ENCODE data around the gene FLNB. TPM values are rescaled to one million over a fixed set of nuclear protein-coding genes. Genes with fewer than 3 reads are reported as not detected.

Gene FLNB
- polyA plus RNA-seq, 1 donor from 2014 or later = 10.3 TPM

DNA sequence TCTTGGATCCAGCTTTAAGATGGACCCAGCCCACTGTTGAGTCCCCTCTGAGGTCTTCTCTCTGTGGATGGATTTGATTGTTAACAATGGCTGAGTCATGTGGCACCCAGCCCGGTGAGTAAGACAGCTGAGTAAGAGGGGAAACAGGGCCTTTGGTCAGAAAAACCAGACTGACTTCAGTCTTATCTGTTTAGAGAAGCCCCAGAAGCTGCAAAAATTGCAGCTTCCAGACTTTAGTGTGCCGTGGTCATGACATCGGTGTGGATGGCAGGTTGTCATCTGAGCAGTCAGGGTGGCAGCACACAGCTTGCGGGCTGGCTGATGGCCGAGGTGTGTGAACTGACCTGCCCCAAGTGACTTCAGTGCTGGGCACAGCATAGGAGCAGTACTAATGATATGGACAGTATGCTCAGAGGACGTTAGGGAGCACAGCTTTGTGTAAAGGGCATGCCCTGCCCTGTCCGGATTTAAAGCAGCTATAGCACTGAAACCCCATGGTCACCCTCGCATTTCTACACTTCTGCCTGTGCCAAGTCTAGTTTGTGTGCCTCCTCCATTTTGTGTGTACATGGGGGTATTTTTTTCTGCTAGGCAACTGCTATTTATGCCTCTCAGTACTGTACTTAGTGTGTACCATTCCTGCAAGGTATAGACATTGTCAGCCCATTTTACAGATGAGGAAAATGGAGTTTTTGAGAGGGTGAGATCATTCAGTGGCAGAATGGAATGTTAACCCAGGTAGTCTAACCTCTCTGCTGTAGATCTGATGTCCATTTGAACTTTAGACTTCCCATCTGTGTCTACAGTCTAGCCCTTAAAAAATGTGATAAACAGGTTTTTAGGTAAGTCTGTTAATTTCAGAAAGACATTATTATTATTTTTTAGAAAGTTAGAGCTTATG, 44.4 kb downstream of the FLNB start:
- no peak overlapping the region for H3K9ac ChIP-seq (ENCODE audit: low read length)

DNA sequence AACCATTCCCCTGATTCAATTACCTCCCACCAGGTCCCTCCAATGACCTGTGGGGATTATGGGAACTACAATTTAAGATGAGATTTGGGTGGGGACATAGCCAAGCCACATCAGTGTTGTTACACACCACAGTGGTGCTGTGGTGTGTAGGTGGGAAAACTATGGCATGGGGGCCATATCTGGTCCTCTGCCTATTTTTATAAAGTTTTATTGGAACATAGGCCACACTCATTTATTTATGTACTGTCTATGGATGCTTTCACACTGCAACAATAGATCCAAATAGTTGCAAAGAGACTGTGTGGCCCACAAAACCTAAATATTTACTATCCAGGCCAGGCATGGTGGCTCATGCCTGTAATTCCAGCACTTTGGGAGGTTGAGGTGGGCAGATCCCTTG, 46.4 kb downstream of the FLNB start:
- Histone ChIP-seq H3K36me3 (ENCODE audit: insufficient read depth, low read length) (no peaks in the 10 kb centered on the region), H3K27me3 (ENCODE audit: insufficient read depth, low read depth, low read length) (no peaks in the 10 kb centered on the region), H3K9ac (ENCODE audit: low read length) (no peak overlapping the region), H3K9me2 (ENCODE audit: insufficient read depth, low read length) (no peaks in the 10 kb centered on the region), H3F3A (ENCODE audit: insufficient read depth, low read length, poor library complexity, severe bottlenecking) (no peaks in the 10 kb centered on the region), H3K9me3 (ENCODE audit: low read length) (no peaks in the 10 kb centered on the region), H3K79me2 (replicated peaks; ENCODE audit: insufficient read depth, low read length) (no peaks in the 10 kb centered on the region), H3K4me2 (ENCODE audit: low read length) (no peak overlapping the region), H3K4me3 (ENCODE audit: low read length) (no peak overlapping the region), H2AFZ (ENCODE audit: low read depth, low read length) (no peak overlapping the region), H3K27ac (ENCODE audit: low read length) (no peak overlapping the region), H4K20me1 (ENCODE audit: insufficient read depth) (no peaks in the 10 kb centered on the region)
- TF ChIP-seq EZH2 (IDR thresholded peaks at IDR 0.05; ENCODE audit: borderline replicate concordance, insufficient read depth, low read length, poor library complexity, severe bottlenecking) (no peak), MXI1 (conservative IDR thresholded peaks at IDR 0.05; ENCODE audit: poor library complexity, severe bottlenecking) (no peak), TAF1 (IDR thresholded peaks at IDR 0.05; ENCODE audit: low read depth) (no peak), SMC3 (conservative IDR thresholded peaks at IDR 0.05; ENCODE audit: poor library complexity) (no peak), POLR2AphosphoS5 (IDR thresholded peaks at IDR 0.05) (no peak)
- TF ChIP-seq, protein P1, sequence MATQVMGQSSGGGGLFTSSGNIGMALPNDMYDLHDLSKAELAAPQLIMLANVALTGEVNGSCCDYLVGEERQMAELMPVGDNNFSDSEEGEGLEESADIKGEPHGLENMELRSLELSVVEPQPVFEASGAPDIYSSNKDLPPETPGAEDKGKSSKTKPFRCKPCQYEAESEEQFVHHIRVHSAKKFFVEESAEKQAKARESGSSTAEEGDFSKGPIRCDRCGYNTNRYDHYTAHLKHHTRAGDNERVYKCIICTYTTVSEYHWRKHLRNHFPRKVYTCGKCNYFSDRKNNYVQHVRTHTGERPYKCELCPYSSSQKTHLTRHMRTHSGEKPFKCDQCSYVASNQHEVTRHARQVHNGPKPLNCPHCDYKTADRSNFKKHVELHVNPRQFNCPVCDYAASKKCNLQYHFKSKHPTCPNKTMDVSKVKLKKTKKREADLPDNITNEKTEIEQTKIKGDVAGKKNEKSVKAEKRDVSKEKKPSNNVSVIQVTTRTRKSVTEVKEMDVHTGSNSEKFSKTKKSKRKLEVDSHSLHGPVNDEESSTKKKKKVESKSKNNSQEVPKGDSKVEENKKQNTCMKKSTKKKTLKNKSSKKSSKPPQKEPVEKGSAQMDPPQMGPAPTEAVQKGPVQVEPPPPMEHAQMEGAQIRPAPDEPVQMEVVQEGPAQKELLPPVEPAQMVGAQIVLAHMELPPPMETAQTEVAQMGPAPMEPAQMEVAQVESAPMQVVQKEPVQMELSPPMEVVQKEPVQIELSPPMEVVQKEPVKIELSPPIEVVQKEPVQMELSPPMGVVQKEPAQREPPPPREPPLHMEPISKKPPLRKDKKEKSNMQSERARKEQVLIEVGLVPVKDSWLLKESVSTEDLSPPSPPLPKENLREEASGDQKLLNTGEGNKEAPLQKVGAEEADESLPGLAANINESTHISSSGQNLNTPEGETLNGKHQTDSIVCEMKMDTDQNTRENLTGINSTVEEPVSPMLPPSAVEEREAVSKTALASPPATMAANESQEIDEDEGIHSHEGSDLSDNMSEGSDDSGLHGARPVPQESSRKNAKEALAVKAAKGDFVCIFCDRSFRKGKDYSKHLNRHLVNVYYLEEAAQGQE (IDR thresholded peaks at IDR 0.05; ENCODE audit: borderline replicate concordance) = no peak
- TF ChIP-seq, protein P2, sequence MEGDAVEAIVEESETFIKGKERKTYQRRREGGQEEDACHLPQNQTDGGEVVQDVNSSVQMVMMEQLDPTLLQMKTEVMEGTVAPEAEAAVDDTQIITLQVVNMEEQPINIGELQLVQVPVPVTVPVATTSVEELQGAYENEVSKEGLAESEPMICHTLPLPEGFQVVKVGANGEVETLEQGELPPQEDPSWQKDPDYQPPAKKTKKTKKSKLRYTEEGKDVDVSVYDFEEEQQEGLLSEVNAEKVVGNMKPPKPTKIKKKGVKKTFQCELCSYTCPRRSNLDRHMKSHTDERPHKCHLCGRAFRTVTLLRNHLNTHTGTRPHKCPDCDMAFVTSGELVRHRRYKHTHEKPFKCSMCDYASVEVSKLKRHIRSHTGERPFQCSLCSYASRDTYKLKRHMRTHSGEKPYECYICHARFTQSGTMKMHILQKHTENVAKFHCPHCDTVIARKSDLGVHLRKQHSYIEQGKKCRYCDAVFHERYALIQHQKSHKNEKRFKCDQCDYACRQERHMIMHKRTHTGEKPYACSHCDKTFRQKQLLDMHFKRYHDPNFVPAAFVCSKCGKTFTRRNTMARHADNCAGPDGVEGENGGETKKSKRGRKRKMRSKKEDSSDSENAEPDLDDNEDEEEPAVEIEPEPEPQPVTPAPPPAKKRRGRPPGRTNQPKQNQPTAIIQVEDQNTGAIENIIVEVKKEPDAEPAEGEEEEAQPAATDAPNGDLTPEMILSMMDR (IDR thresholded peaks at IDR 0.05; ENCODE audit: poor library complexity, severe bottlenecking) = no peak

More for the DNA sequence above, 44.4 kb downstream of the FLNB start:
- no peak overlapping the region for H3K27ac ChIP-seq (ENCODE audit: low read length)
- no peak overlapping the region for H2AFZ ChIP-seq (ENCODE audit: low read depth, low read length)
- no peaks in the 10 kb centered on the region for H3K9me2 ChIP-seq (ENCODE audit: insufficient read depth, low read length)
- no peaks in the 10 kb centered on the region for H3K9me3 ChIP-seq (ENCODE audit: low read length)
- no peaks in the 10 kb centered on the region for H3K36me3 ChIP-seq (ENCODE audit: insufficient read depth, low read length)
- no peaks in the 10 kb centered on the region for H3K27me3 ChIP-seq (ENCODE audit: insufficient read depth, low read depth, low read length)
- H3K79me2 ChIP-seq (replicated peaks; ENCODE audit: insufficient read depth, low read length) = no peaks in the 10 kb centered on the region
- H3F3A ChIP-seq (ENCODE audit: insufficient read depth, low read length, poor library complexity, severe bottlenecking) = no peaks in the 10 kb centered on the region
- H3K4me3 ChIP-seq (ENCODE audit: low read length) = no peak overlapping the region
- no peak overlapping the region for H3K4me2 ChIP-seq (ENCODE audit: low read length)
- no peaks in the 10 kb centered on the region for H4K20me1 ChIP-seq (ENCODE audit: insufficient read depth)
- TF ChIP-seq EZH2 (IDR thresholded peaks at IDR 0.05; ENCODE audit: borderline replicate concordance, insufficient read depth, low read length, poor library complexity, severe bottlenecking) = no peak
- TF ChIP-seq POLR2AphosphoS5 (IDR thresholded peaks at IDR 0.05) = no peak
- TF ChIP-seq SMC3 (conservative IDR thresholded peaks at IDR 0.05; ENCODE audit: poor library complexity) = no peak
- no peak for TF ChIP-seq EP300 (conservative IDR thresholded peaks at IDR 0.05; ENCODE audit: poor library complexity, severe bottlenecking)
- TF ChIP-seq, protein P1 (IDR thresholded peaks at IDR 0.05; ENCODE audit: borderline replicate concordance) = no peak
- TF ChIP-seq, protein P2 (IDR thresholded peaks at IDR 0.05; ENCODE audit: poor library complexity, severe bottlenecking) = no peak
- TF ChIP-seq MXI1 (conservative IDR thresholded peaks at IDR 0.05; ENCODE audit: poor library complexity, severe bottlenecking) = no peak
- TF ChIP-seq TAF1 (IDR thresholded peaks at IDR 0.05; ENCODE audit: low read depth) = no peak
- TF ChIP-seq RAD21 (conservative IDR thresholded peaks at IDR 0.05) = no peak
